Caki2 (cell line): ENCODE measurements around the gene FOXD4L5. TPM values are rescaled to one million over a fixed set of nuclear protein-coding genes. Genes with fewer than 3 reads are reported as not detected.
"Not testable (repeated sequence)": the region's sequence is repeated elsewhere in the genome, so short reads cannot be mapped to it uniquely, and the experiment has no call there.

Experiments used
- DNase-seq: peaks from one replicate; pipeline ENCODE4 v3.0.0-alpha.2; 2015; ENCODE audit warnings: low read depth
- in situ Hi-C: cut with HindIII; loops from 2 replicates; pipeline ENCODE4 v1.10.0; 2016; ENCODE audit warnings: low sequenced_read_pairs, low pct_unique_long_range_greater_than_20kb, mixed read lengths
- total RNA-seq: library from RNA; depleted of rRNA; stranded (reverse); fragments of >200 nt; shearing (Covaris generic); gene quantifications from 2 replicates; pipeline ENCODE4 v1.2.3, GENCODE V29; 2014; ENCODE audit warnings: low replicate concordance; rRNA removed

Gene FOXD4L5
- total RNA-seq: not detected in 2 replicates

- not testable (repeated sequence) for DNase-seq
Measured at GRCh38 chr9:65285109-65285508, at the start of gene FOXD4L5. TSS of gene FOXD4L5 (minus strand) at chr9:65285209. CDS start at chr9:65284377, 832 bp downstream.

GRCh38 chr9:65283943-65284342 is 1.1 kb downstream of the FOXD4L5 start:
- in situ Hi-C loops, DNase-seq: not testable (repeated sequence)

More at GRCh38 chr9:65285109-65285508, at the start of gene FOXD4L5:
- in situ Hi-C loops: not testable (repeated sequence)

- DNase-seq, in situ Hi-C loops: not testable (repeated sequence)
Measured at GRCh38 chr9:65282976-65283375, 2.0 kb downstream of the FOXD4L5 start.
